NCI-H345 treated with DMSO at 0.1 percent for 48 hours (cell line): ENCODE results near the gene PIKFYVE.

ENCODE experiments used
- DNase-seq: peaks from one replicate; lab custom pipeline; 2025; ENCODE audit not compliant: unreplicated experiment; lab: John Stamatoyannopoulos, UW

PIKFYVE gene

DNA sequence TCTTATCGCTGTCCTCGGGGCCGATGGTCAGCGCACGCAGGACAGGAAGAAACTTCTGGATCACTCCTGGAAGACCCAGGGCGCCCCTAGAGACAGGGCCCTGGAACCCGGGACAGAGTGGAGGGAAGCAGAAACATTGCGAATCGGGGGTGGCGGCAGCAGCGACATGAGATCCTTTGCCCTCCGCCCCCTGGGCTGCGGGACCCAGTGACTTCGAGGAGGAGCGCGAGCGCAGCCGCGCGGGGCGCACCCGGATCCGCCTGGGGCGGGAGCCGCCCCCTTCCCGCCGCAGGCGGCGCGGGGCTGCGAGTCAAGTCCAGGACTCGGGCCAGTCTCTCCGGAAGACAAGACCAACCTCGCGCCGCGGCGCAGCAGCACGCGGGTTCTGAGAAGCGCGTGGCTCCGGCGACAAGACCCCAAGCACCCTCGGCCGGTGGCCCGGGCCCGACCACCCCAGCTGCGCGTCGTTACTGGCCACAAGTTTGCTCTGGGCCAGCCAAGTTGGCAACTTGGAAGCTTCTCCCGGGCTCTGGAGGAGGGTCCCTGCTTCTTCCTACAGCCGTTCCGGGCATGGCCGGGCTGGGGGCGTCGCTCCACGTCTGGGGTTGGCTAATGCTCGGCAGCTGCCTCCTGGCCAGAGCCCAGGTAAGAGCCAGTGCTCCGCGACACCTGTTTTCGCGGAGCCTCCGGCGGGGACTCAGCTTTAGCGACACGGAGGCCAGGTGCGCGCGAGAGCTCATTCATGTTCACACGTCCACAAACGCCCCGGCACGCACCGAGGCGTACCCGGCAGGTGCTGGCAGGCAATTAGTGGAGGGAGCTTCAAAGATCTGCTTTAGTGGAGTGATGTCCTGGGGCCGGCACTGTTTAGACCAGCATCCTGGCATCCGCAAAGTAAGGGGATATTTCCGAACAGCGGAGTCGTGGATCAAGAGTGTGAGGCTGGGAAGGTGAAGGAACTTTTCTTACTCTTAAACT lies 140.7 kb downstream of the PIKFYVE start, which contains the start of gene PTH2R:
PTH2R (plus strand) TSS at position 319 of the 978 bp plus-strand sequence; CDS start at position 571, 252 bp downstream.
- DNase-seq: peak; percentile 79

GRCh38 chr2:208407667-208408066 lies 141.6 kb downstream of the PIKFYVE start:
- peak; percentile 84 for DNase-seq
